ENCODE measurements around the gene NRXN3. TPM values are rescaled to one million over a fixed set of nuclear protein-coding genes. Genes with fewer than 3 reads are reported as not detected.

Gene NRXN3
- total and polyA plus RNA-seq, 2 of the 4 experiments (the other 2 are of a cell fraction): 4.8 to 25.1 TPM

DNA sequence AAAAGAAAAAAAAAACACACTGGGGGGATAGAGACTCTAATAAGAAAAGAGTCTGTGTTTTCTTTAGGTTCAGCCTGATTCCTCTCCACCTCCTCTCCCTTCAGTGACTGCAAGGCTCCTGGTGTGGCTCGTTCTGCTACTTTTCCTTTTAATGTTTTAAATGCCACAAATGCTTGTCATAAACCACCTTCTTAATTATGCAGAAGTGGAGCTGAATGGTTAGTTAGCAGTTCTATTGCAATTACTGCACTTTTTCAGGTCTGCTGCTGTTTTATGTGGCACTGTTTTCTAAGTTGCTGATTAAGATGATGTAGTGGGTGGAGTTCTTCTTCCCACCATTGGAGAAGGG is 1163.0 kb downstream of the NRXN3 start:
- no TSS peak for BruUV-seq (replicated peaks)
- Histone ChIP-seq H3K36me3 (ENCODE audit: control insufficient read depth, insufficient read depth, low read length) (no peaks in the 10 kb centered on the region), H3K4me3 (ENCODE audit: insufficient read depth, low read depth, low read length) (no peak overlapping the region)

More for the DNA sequence above, 1163.0 kb downstream of the NRXN3 start:
- H2BK20ac ChIP-seq (ENCODE audit: low read depth, low read length): no peak overlapping the region
- ATAC-seq (ENCODE audit: low read depth) (no peak), DNase-seq (no peak)
- H3K56ac ChIP-seq (ENCODE audit: extremely low read depth, insufficient read depth, low read length): no peak overlapping the region
- no peaks in the 10 kb centered on the region; a peak in 1 of 4 replicates for H3K79me1 ChIP-seq (ENCODE audit: low read depth in 1 of 2, low read length in 2 of 2)
- H3K27ac ChIP-seq (ENCODE audit: insufficient read depth, low read length): no peak overlapping the region
- H4K5ac ChIP-seq (ENCODE audit: low read depth, low read length): no peak overlapping the region
- no peak overlapping the region for H2BK15ac ChIP-seq (ENCODE audit: low read depth, low read length)
- H3K27me3 ChIP-seq (ENCODE audit: control insufficient read depth, insufficient read depth, low read length): no peaks in the 10 kb centered on the region
- H3K23ac ChIP-seq (ENCODE audit: low read depth, low read length): no peak overlapping the region
- intact Hi-C loops (cut with micrococcal nuclease) (no loop called here), dilution Hi-C loops (cut with HindIII; ENCODE audit: low sequenced_read_pairs, unreplicated experiment) (no loop called here), in situ Hi-C loops (cut with MboI; ENCODE audit: low sequenced_read_pairs) (no loop called here)
- H3K18ac ChIP-seq (ENCODE audit: low read depth, low read length): no peak overlapping the region
- peaks cover 3% of the 10 kb centered on the region; the same call in 1 of the 2 replicates for H3K4me1 ChIP-seq (ENCODE audit: control insufficient read depth, insufficient read depth, low read length)
- no peak overlapping the region for H3K14ac ChIP-seq (replicated peaks; ENCODE audit: low read depth, low read length)
- H2BK5ac ChIP-seq (ENCODE audit: low read depth, low read length, poor library complexity, severe bottlenecking): no peak overlapping the region
- ChIA-PET CTCF (no interaction called here), POLR2A (ENCODE audit: unreplicated experiment) (no interaction called here)
- H2AK5ac ChIP-seq (ENCODE audit: low read depth, low read length): no peak overlapping the region
- H4K20me1 ChIP-seq (ENCODE audit: insufficient read depth, low read length): no peaks in the 10 kb centered on the region
- no peak overlapping the region for H4K91ac ChIP-seq (ENCODE audit: insufficient read depth, low read depth, low read length)
- TF ChIP-seq FOS (IDR thresholded peaks at IDR 0.05; ENCODE audit: low read depth, low read length): no peak
- no peak for TF ChIP-seq MAZ (IDR thresholded peaks at IDR 0.05; ENCODE audit: borderline replicate concordance, low read depth, low read length)
- no peak for TF ChIP-seq MXI1 (IDR thresholded peaks at IDR 0.05; ENCODE audit: borderline replicate concordance, low read depth, low read length)
- TF ChIP-seq NFE2L2 (IDR thresholded peaks at IDR 0.05; ENCODE audit: low read depth, low read length): no peak
- TF ChIP-seq, protein P1, sequence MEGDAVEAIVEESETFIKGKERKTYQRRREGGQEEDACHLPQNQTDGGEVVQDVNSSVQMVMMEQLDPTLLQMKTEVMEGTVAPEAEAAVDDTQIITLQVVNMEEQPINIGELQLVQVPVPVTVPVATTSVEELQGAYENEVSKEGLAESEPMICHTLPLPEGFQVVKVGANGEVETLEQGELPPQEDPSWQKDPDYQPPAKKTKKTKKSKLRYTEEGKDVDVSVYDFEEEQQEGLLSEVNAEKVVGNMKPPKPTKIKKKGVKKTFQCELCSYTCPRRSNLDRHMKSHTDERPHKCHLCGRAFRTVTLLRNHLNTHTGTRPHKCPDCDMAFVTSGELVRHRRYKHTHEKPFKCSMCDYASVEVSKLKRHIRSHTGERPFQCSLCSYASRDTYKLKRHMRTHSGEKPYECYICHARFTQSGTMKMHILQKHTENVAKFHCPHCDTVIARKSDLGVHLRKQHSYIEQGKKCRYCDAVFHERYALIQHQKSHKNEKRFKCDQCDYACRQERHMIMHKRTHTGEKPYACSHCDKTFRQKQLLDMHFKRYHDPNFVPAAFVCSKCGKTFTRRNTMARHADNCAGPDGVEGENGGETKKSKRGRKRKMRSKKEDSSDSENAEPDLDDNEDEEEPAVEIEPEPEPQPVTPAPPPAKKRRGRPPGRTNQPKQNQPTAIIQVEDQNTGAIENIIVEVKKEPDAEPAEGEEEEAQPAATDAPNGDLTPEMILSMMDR (conservative IDR thresholded peaks at IDR 0.05; ENCODE audit: low read depth, low read length): no peak
- TF ChIP-seq CEBPB (IDR thresholded peaks at IDR 0.05; ENCODE audit: low read depth, low read length): no peak
- no peak for TF ChIP-seq BHLHE40 (IDR thresholded peaks at IDR 0.05; ENCODE audit: low read depth, low read length)
- TF ChIP-seq RFX5 (IDR thresholded peaks at IDR 0.05; ENCODE audit: low read depth, low read length): no peak
- TF ChIP-seq, protein P2, sequence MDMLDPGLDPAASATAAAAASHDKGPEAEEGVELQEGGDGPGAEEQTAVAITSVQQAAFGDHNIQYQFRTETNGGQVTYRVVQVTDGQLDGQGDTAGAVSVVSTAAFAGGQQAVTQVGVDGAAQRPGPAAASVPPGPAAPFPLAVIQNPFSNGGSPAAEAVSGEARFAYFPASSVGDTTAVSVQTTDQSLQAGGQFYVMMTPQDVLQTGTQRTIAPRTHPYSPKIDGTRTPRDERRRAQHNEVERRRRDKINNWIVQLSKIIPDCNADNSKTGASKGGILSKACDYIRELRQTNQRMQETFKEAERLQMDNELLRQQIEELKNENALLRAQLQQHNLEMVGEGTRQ (IDR thresholded peaks at IDR 0.05; ENCODE audit: low read depth, low read length): no peak
- no peak for TF ChIP-seq ELK1 (IDR thresholded peaks at IDR 0.05; ENCODE audit: borderline replicate concordance, low read depth, low read length)
- TF ChIP-seq MAFK (IDR thresholded peaks at IDR 0.05; ENCODE audit: low read depth, low read length): no peak
- H2BK120ac ChIP-seq (ENCODE audit: low read depth, low read length): no peak overlapping the region
- no CpG with 5 or more reads among the region's 1 CpG for WGBS, 2 experiments (ENCODE audit: extremely low coverage in 2 of 2, insufficient read length in 1 of 2)
- H3K9me1 ChIP-seq (ENCODE audit: insufficient read depth, low read length): no peaks in the 10 kb centered on the region
- no peak overlapping the region for H2AK9ac ChIP-seq (replicated peaks; ENCODE audit: low read depth, low read length, poor library complexity)
- H3K4ac ChIP-seq (ENCODE audit: low read depth, low read length): no peak overlapping the region
- H3K9me3 ChIP-seq (ENCODE audit: control insufficient read depth, insufficient read depth, low read length): no peaks in the 10 kb centered on the region
- peak overlapping the region; percentile 26; the same call in 1 of the 2 replicates for H3K4me2 ChIP-seq (ENCODE audit: low read depth, low read length)
- no peak overlapping the region for H2AFZ ChIP-seq (replicated peaks; ENCODE audit: low read length, poor library complexity)
- no peak overlapping the region for H3K9ac ChIP-seq (ENCODE audit: low read depth, low read length)
- no peak overlapping the region for H4K8ac ChIP-seq (ENCODE audit: low read depth in 2 of 2, low read length in 2 of 2)

Measured in IMR-90 (cell line).